Trophoblast cell (in vitro differentiated cells and primary cell): Measurements from ENCODE around the gene HOXB6.

Experiments
- DNase-seq, 2 donors: peaks; one replicate each; pipeline ENCODE4 v3.0.0-alpha.2; 2016
- H2AFZ ChIP-seq: 2 replicates; pipeline ENCODE4 v1.6.1; 2013; ENCODE audit warnings: low read length, moderate library complexity, mild to moderate bottlenecking; ENCODE audit not compliant: insufficient read depth, poor library complexity
- H2AK5ac ChIP-seq: 2 replicates; pipeline ENCODE4 v1.6.1; 2013; ENCODE audit warnings: mild to moderate bottlenecking, low read length
- H2BK120ac ChIP-seq: 2 replicates; pipeline ENCODE4 v1.6.1; 2013; ENCODE audit warnings: low read length, mild to moderate bottlenecking, moderate library complexity; ENCODE audit not compliant: insufficient read depth, poor library complexity
- H2BK12ac ChIP-seq: 2 replicates; pipeline ENCODE4 v1.6.1; 2013; ENCODE audit warnings: mild to moderate bottlenecking, low read length, moderate library complexity
- H2BK5ac ChIP-seq: 2 replicates; pipeline ENCODE4 v1.6.1; 2013; ENCODE audit warnings: low read length, low read depth, moderate library complexity, mild to moderate bottlenecking; ENCODE audit not compliant: poor library complexity
- H3K14ac ChIP-seq: 2 replicates; pipeline ENCODE4 v1.6.1; 2013; ENCODE audit warnings: mild to moderate bottlenecking, low read length
- H3K18ac ChIP-seq: 2 replicates; pipeline ENCODE4 v1.6.1; 2013; ENCODE audit warnings: mild to moderate bottlenecking, low read length
- H3K23ac ChIP-seq: 2 replicates; pipeline ENCODE4 v1.6.1; 2013; ENCODE audit warnings: low read length
- H3K27ac ChIP-seq: 2 replicates; pipeline ENCODE4 v1.5.1; 2013; ENCODE audit warnings: low read depth, mild to moderate bottlenecking, inconsistent platforms, low read length, moderate library complexity
- H3K27me3 ChIP-seq: 2 replicates; pipeline ENCODE4 v1.6.1; 2013; ENCODE audit warnings: inconsistent platforms, mild to moderate bottlenecking, low read length, moderate library complexity; ENCODE audit not compliant: insufficient read depth
- H3K36me3 ChIP-seq, 2 experiments: 1 replicate in 1 of 2; 2 replicates in 1 of 2; pipeline ENCODE4 v1.6.1; 2013; ENCODE audit warnings: low read length in 2 of 2, mild to moderate bottlenecking in 2 of 2, moderate library complexity in 1 of 2; ENCODE audit not compliant: insufficient read depth in 2 of 2, control insufficient read depth in 1 of 2
- H3K4ac ChIP-seq: 2 replicates; pipeline ENCODE4 v1.6.1; 2013; ENCODE audit warnings: low read depth, mild to moderate bottlenecking, low read length, moderate library complexity
- H3K4me1 ChIP-seq, 2 experiments: 1 replicate in 1 of 2; 2 replicates in 1 of 2; pipeline ENCODE4 v1.6.1; 2013; ENCODE audit warnings: low read length in 2 of 2, mild to moderate bottlenecking in 2 of 2, moderate library complexity in 1 of 2; ENCODE audit not compliant: insufficient read depth in 2 of 2, control insufficient read depth in 1 of 2
- H3K4me2 ChIP-seq: 2 replicates; pipeline ENCODE4 v1.6.1; 2013; ENCODE audit warnings: inconsistent platforms, mild to moderate bottlenecking, low read length, moderate library complexity
- H3K4me3 ChIP-seq: 2 replicates; pipeline ENCODE4 v1.5.1; 2013; ENCODE audit warnings: mild to moderate bottlenecking, low read depth, low read length, inconsistent platforms
- H3K79me1 ChIP-seq: one replicate; pipeline ENCODE4 v1.6.1; 2013; ENCODE audit warnings: low read length
- H3K79me2 ChIP-seq: 2 replicates; pipeline ENCODE4 v1.6.1; 2013; ENCODE audit warnings: low read length, mild to moderate bottlenecking; ENCODE audit not compliant: control insufficient read depth, insufficient read depth, poor library complexity
- H3K9ac ChIP-seq: 2 replicates; pipeline ENCODE4 v1.6.1; 2013; ENCODE audit warnings: mild to moderate bottlenecking, low read length
- H3K9me3 ChIP-seq: 2 replicates; pipeline ENCODE4 v1.6.1; 2013; ENCODE audit warnings: low read depth, mild to moderate bottlenecking, control low read depth, inconsistent platforms, low read length; ENCODE audit not compliant: insufficient read depth
- H4K12ac ChIP-seq: 2 replicates; pipeline ENCODE4 v1.6.1; 2013; ENCODE audit warnings: low read depth, mild to moderate bottlenecking, low read length, moderate library complexity
- H4K8ac ChIP-seq: 2 replicates; pipeline ENCODE4 v1.6.1; 2013; ENCODE audit warnings: low read depth, mild to moderate bottlenecking, low read length, moderate library complexity
- H4K91ac ChIP-seq: one replicate; pipeline ENCODE4 v1.6.1; 2013; ENCODE audit warnings: low read depth, mild to moderate bottlenecking, low read length, moderate library complexity
- WGBS: extraction: QIAGEN DNeasy Blood & Tissue Kit; methylation state at CpG from one replicate; pipeline ENCODE4 v1.1.7; 2013; ENCODE audit warnings: missing lambda C conversion rate; ENCODE audit not compliant: insufficient read length, insufficient coverage; ENCODE audit errors: extremely low coverage; 5-methylcytosine and 5-hydroxymethylcytosine counted together

HOXB6 gene

DNA sequence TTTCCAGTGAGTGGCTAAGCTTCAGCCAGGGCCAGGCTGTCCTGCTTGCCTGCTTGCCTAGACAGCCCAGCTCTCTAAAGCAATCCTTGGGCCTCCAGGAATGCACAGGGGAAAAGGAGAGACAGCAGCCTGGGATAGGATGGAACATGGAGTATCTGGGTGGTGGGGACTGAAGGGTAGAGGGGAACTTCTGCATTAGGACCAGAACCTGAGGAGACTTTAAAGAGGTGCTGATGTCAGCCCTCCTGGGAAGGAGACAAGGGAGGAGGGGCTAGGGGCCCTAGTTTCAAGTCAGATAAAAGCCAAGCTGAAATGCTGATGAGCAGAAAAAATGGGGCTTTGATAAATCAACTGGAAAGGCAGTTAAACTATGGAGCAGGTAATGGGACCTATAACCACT is 4.2 kb upstream of the HOXB6 start:
- Histone ChIP-seq H3K23ac (no peak overlapping the region), H3K4me3 (no peak overlapping the region), H3K14ac (no peak overlapping the region), H2AFZ (no peak overlapping the region), H3K4me1 (peaks cover 10 to 12% of the 10 kb centered on the region in 2 experiments), H3K79me1 (peaks cover 17% of the 10 kb centered on the region), H4K8ac (no peak overlapping the region), H2BK120ac (no peak overlapping the region), H3K4me2 (no peak overlapping the region), H3K36me3 (no peaks in the 10 kb centered on the region), H2BK12ac (no peak overlapping the region), H4K12ac (no peak overlapping the region), H2AK5ac (no peak overlapping the region), H4K91ac (no peak overlapping the region), H3K9ac (no peak overlapping the region), H3K18ac (no peak overlapping the region), H3K9me3 (peaks cover 2% of the 10 kb centered on the region), H3K4ac (no peak overlapping the region), H2BK5ac (no peak overlapping the region), H3K27ac (no peak overlapping the region), H3K79me2 (peaks cover 5% of the 10 kb centered on the region), H3K27me3 (peaks cover 34% of the 10 kb centered on the region)
- DNase-seq, result peak in 1 of 2 donors; percentile 5

DNA sequence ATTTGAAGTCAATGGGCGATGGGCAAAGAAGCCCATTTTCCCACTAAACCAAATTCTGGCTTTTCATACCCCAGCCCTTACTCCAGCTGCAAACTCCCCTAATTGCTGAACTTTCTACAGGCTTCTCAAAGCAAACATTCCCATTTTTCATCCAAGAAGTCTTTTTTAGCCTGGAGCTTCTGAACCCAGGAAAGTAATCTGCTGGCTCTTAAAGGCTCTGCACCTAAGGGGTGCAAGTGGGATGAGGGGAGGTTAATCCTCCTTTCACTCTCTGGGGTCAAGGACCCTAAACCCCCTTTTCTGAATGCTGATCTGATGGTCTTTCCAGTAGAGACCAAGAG is 3.7 kb upstream of the HOXB6 start:
- no peak overlapping the region for H3K23ac ChIP-seq
- no peak overlapping the region for H4K8ac ChIP-seq
- H3K9ac ChIP-seq, result no peak overlapping the region
- H3K18ac ChIP-seq, result no peak overlapping the region
- H3K9me3 ChIP-seq, result peaks cover 2% of the 10 kb centered on the region
- H3K27me3 ChIP-seq, result peaks cover 36% of the 10 kb centered on the region
- no peak overlapping the region for H2BK12ac ChIP-seq
- peaks cover 14 to 15% of the 10 kb centered on the region in 2 experiments for H3K4me1 ChIP-seq
- H3K4ac ChIP-seq, result no peak overlapping the region
- H3K36me3 ChIP-seq, result no peaks in the 10 kb centered on the region
- peaks cover 17% of the 10 kb centered on the region for H3K79me1 ChIP-seq
- H3K4me3 ChIP-seq, result no peak overlapping the region
- no peak overlapping the region for H2AFZ ChIP-seq
- peaks cover 5% of the 10 kb centered on the region for H3K79me2 ChIP-seq
- H4K12ac ChIP-seq, result no peak overlapping the region
- no peak overlapping the region for H3K27ac ChIP-seq
- no peak overlapping the region for H3K4me2 ChIP-seq
- no peak overlapping the region for H2AK5ac ChIP-seq
- no peak overlapping the region for H3K14ac ChIP-seq
- no CpG with 5 or more reads among the region's 1 CpG for WGBS
- no peak overlapping the region for H2BK5ac ChIP-seq
- H4K91ac ChIP-seq, result no peak overlapping the region
- no peak for DNase-seq
- no peak overlapping the region for H2BK120ac ChIP-seq

DNA sequence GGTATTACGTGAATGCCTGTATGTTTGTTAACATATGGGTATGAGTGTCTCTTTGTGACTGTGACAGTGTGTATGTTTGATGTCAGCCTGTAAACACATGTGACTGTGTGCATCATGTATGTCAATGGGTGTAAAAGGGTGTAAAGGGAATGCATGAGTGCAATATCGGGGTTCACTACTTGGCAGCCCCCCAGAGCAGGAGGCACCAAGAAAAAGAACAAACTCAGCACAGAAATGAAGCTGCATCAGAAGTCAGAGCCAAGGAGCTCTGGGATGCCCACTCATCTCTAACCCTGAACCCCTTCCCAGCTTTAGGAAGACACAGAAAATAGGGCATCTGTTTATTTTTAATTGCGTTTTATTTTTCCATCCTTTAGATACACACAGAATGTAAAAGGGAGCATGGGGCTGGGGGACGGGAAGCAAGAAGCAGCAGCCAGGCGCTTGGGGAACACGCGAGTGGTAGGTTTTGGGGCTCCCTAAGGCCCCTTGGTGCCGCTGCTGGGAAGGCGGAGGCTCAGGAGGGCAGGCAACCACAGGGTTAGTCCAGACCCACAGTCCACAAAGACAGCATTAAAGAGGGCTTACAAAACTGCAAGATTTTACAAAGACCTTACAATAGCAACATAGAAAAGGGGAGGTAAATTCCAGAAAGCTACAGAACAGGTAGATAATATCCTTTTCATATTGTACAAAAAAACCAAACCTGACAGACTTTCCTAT is 2.3 kb upstream of the HOXB6 start:
- Histone ChIP-seq H3K79me2 (peaks cover 5% of the 10 kb centered on the region), H2BK120ac (no peak overlapping the region), H3K27me3 (peaks cover 37% of the 10 kb centered on the region), H3K4me3 (no peak overlapping the region), H3K4ac (no peak overlapping the region), H4K12ac (no peak overlapping the region), H2BK12ac (no peak overlapping the region), H2AK5ac (no peak overlapping the region), H3K27ac (no peak overlapping the region), H3K79me1 (peaks cover 17% of the 10 kb centered on the region), H3K14ac (no peak overlapping the region), H3K9ac (no peak overlapping the region), H3K23ac (no peak overlapping the region), H4K8ac (no peak overlapping the region), H3K9me3 (peaks cover 2% of the 10 kb centered on the region), H2BK5ac (no peak overlapping the region), H4K91ac (no peak overlapping the region), H3K18ac (no peak overlapping the region), H3K4me1 (peaks cover 13 to 16% of the 10 kb centered on the region in 2 experiments), H3K36me3 (no peaks in the 10 kb centered on the region), H3K4me2 (no peak overlapping the region), H2AFZ (no peak overlapping the region)
- DNase-seq, result no peak
- WGBS, result no CpG with 5 or more reads among the region's 9 CpGs

DNA sequence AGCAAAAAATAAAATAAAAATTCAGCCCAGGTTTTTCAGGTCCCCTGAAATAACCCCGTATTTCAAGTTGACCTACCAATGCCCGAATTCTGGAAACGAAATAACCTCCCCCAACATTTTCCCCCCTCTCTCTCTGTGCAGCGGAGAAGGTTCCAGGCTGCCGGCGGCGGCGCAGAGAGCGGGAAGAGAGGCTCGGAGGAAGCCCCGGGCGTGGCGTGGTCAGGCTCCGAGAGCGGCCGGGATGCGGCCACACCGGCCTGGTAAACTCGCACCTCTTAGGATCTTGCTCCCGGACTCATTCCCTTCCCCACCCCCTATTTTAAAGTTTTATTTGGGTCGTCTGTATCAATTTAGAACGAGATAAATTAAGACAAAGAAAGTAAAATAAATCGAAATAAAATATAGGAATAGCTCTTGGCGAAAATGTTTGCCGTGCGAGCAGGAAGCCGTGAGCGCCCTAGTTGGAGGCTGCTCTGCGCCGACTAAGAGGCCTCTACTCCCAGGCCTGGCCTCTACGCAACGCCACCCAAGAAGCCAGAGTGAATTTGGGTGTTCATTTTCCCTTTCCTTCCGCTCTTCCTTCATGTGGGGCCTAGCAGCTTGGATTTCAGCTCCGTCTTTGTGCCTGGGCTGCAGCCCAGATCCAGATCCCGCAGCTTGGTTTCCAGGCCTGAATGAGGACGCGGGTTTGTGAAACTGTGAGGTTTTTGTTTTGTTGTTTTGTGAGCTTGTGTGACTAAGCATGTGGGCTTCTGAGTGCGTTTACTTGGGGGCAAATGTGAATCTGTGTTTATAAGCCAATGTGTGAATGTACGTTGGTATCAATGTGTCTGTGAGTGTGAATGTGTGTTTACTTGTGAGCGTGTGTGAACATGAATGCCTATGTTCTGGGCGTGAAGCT is 1.5 kb upstream of the HOXB6 start:
- no peak overlapping the region for H3K18ac ChIP-seq
- no peak overlapping the region for H3K4ac ChIP-seq
- H3K27ac ChIP-seq, result no peak overlapping the region
- no peak overlapping the region for H4K8ac ChIP-seq
- peaks cover 42% of the 10 kb centered on the region for H3K27me3 ChIP-seq
- peaks cover 5% of the 10 kb centered on the region for H3K79me2 ChIP-seq
- H3K4me3 ChIP-seq, result peak overlapping the region; percentile 39
- H3K23ac ChIP-seq, result no peak overlapping the region
- no peaks in the 10 kb centered on the region for H3K36me3 ChIP-seq
- H2AFZ ChIP-seq, result no peak overlapping the region
- no peak overlapping the region for H3K9ac ChIP-seq
- no peak overlapping the region for H4K91ac ChIP-seq
- DNase-seq, result no peak
- H2BK12ac ChIP-seq, result peak overlapping the region; percentile 16
- no peak overlapping the region for H3K14ac ChIP-seq
- H2BK5ac ChIP-seq, result no peak overlapping the region
- no peak overlapping the region for H4K12ac ChIP-seq
- no CpG with 5 or more reads among the region's 41 CpGs for WGBS
- no peak overlapping the region for H2BK120ac ChIP-seq
- peaks cover 2% of the 10 kb centered on the region for H3K9me3 ChIP-seq
- H2AK5ac ChIP-seq, result no peak overlapping the region
- H3K79me1 ChIP-seq, result peaks cover 13% of the 10 kb centered on the region
- peaks cover 14 to 19% of the 10 kb centered on the region in 2 experiments for H3K4me1 ChIP-seq
- no peak overlapping the region for H3K4me2 ChIP-seq
